GM12892 (cell line): ENCODE data around the gene OR4D2. TPM values are rescaled to one million over a fixed set of nuclear protein-coding genes. Genes with fewer than 3 reads are reported as not detected.
A peak's percentile ranks its signal among the peaks of the same experiment; 100 is the strongest.
"Not testable (repeated sequence)": the region's sequence is repeated elsewhere in the genome, so short reads cannot be mapped to it uniquely, and the experiment has no call there.

Experiments
- DNase-seq: peaks from one replicate; pipeline ENCODE4 v3.0.0; 2011; ENCODE audit not compliant: insufficient read length
- FAIRE-seq: peaks from 2 replicates; lab custom pipeline; 2011; peaks lifted over from hg19 to GRCh38; lab: Jason Lieb, UNC
- POLR2A ChIP-seq: IDR thresholded peaks from 2 replicates; pipeline ENCODE4 v1.6.1; 2011; ENCODE audit warnings: low read depth, low read length, control low read depth
- POLR2AphosphoS5 ChIP-seq: IDR thresholded peaks from 2 replicates; pipeline ENCODE4 v1.6.1; 2011; ENCODE audit warnings: low read depth, low read length, control low read depth
- TAF1 ChIP-seq: IDR thresholded peaks from 2 replicates; pipeline ENCODE4 v1.6.1; 2011; ENCODE audit warnings: low read depth, mild to moderate bottlenecking, control low read depth, low read length, borderline replicate concordance
- polyA plus RNA-seq: library from polyadenylated mRNA; unstranded; fragments of >200 nt; gene quantifications from one replicate; pipeline ENCODE4 v1.2.1, GENCODE V29; 2012; ENCODE audit warnings: missing spikeins, inconsistent platforms; ENCODE audit not compliant: missing spikeins

OR4D2 gene
- polyA plus RNA-seq: not detected

- DNase-seq: no peak
- no peak for TF ChIP-seq POLR2A
- no peak for TF ChIP-seq TAF1
- no peak for TF ChIP-seq POLR2AphosphoS5
- FAIRE-seq: no peak
These were observed at the start of gene OR4D2 for GRCh38 chr17:58166682-58167081. Gene OR4D2 (plus strand): TSS chr17:58166982. CDS start chr17:58169656, 2,674 bp downstream.

DNA sequence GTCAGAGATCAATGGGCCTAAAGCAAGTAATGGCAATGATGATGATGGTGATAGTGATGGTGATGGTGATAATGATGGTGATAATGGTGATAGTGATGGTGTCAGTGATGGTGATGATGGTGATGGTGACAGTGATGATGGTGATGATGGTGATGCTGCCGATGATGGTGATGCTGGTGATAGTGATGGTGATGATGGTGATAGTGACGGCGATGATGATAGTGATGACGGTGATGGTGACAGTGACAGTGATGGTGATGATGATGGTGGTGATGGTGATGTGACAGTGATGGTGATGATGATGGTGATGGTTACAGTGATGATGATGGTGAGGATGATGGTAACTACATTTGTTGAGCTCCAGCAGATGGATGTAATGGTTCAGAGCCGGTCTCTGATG, 49.4 kb upstream of the OR4D2 start:
- TF ChIP-seq POLR2AphosphoS5: no peak
- no peak for TF ChIP-seq POLR2A
- no peak for FAIRE-seq
- no peak for DNase-seq

GRCh38 chr17:58119491-58119890, 47.3 kb upstream of the OR4D2 start:
- FAIRE-seq (no peak), DNase-seq (no peak)
- no peak for TF ChIP-seq POLR2A
- TF ChIP-seq TAF1: no peak
- no peak for TF ChIP-seq POLR2AphosphoS5

- no peak for DNase-seq
These were observed 46.5 kb upstream of the OR4D2 start for GRCh38 chr17:58120195-58120822.

GRCh38 chr17:58121925-58122324, 44.9 kb upstream of the OR4D2 start:
- FAIRE-seq: no peak
- no peak for DNase-seq
- TF ChIP-seq POLR2A (no peak), POLR2AphosphoS5 (no peak), TAF1 (no peak)

More at GRCh38 chr17:58120195-58120822, 46.5 kb upstream of the OR4D2 start:
- FAIRE-seq: peak; percentile 61
- no peak for TF ChIP-seq POLR2A
- TF ChIP-seq POLR2AphosphoS5: no peak
- TF ChIP-seq TAF1: no peak

DNA sequence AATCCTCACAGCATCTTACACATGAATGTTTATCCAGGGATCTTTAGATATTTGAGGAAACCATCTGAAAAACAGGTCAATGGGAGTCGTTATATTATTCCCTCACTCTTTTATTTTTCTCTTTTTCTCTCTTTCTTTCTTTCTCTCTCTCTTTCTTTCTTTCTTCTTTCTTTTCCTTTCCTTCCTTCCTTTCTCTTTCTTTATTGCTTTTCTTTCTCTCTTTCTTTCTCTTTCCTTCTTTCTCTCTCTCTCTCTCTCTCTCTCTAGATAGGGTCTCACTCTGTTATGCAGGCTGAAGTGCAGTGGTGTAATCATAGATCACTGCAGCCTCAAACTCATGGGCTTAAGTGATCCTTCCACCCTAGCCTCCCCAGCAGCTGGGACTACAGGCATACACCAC, 38.9 kb upstream of the OR4D2 start:
- FAIRE-seq: no peak
- no peak for TF ChIP-seq TAF1
- TF ChIP-seq POLR2A: no peak
- TF ChIP-seq POLR2AphosphoS5: no peak
- no peak for DNase-seq

DNA sequence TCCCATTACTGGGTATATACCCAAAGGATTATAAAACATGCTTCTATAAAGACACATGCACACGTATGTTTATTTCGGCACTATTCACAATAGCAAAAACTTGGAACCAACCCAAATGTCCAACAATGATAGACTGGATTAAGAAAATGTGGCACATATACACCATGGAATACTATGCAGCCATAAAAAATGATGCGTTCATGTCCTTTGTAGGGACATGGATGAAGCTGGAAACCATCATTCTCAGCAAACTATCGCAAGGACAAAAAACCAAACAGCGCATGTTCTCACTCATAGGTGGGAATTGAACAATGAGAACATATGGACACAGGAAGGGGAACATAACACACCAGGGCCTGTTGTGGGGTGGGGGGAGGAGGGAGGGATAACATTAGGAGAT, 34.1 kb upstream of the OR4D2 start:
- DNase-seq, FAIRE-seq: not testable (repeated sequence)

DNA sequence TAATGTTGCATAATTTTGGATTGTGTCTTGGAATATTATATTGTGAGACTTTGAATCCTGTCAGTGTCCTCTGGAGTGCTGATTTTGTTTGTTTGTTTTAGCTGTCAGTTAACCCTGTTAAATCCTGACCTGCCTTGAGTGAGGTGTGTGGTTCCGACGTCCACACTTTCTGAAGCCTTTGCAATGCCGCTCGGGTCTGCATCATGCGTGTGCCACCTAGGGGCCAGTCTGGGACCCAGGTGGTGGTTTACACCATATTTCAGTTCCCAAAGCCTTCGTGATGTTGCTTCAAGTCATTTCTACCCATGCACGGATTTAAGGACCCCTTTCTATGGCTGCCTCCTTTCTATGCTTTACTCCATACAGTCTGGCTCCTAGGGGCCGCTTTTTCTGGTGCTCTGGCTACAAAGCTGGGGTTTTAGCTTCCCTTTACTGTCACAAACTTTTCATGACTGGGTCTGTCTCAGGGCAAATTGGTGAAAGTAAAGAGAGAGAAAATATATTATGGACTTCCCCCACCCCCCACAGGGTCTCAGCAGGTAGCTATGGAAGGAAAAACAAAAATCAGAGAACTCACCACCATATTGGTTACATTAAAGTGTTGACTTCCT, 30.0 kb upstream of the OR4D2 start:
- no peak for DNase-seq
- TF ChIP-seq POLR2AphosphoS5: no peak
- TF ChIP-seq TAF1: no peak
- no peak for TF ChIP-seq POLR2A
- FAIRE-seq: no peak

GRCh38 chr17:58141505-58141904, 25.3 kb upstream of the OR4D2 start:
- TF ChIP-seq TAF1: no peak
- TF ChIP-seq POLR2A: no peak
- no peak for TF ChIP-seq POLR2AphosphoS5
- DNase-seq (no peak), FAIRE-seq (no peak)

DNA sequence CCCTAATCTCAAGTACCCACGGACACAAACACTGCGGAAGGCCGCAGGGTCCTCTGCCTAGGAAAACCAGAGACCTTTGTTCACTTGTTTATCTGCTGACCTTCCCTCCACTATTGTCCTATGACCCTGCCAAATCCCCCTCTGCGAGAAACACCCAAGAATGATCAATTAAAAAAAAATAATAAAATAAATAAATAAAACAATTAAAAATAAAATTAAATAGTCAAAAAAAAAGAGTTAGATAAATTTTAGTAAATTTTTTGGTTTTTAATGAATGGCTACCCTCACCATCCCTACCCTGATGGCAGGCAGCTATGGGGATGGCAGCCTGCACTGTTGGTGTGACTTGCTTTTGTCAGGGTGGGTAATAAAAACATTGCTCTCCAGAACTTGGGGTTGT, 23.4 kb upstream of the OR4D2 start:
- not testable (repeated sequence) for FAIRE-seq, DNase-seq

- TF ChIP-seq TAF1: no peak
- no peak for TF ChIP-seq POLR2A
- TF ChIP-seq POLR2AphosphoS5: no peak
- no peak for DNase-seq
- no peak for FAIRE-seq
These were observed 22.0 kb upstream of the OR4D2 start for GRCh38 chr17:58144801-58145200.

DNA sequence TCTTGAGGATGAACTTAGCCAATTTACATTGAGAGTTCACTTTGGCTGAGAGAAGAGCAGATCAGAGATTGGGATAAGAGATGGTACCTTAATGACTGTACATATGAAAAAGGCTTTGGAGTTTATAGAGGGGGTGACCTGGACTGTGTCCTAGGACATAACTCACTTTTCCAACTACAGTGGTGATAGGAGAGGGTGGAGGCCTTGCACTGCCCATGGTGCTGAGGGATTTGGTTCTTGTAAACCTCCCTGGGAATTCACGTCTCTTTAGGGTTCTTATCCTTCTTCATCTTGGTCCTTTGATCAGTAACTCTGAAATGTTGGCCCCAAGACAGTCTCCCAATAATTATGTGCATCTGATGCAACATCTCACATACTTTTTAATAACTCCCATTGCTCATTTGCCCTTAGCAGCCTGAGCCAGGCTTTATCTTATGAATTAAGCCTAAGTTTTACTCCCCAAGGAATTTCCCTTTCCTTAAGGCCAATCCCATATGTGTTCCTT, 18.8 kb upstream of the OR4D2 start, which contains the start of gene OR4D1:
Gene OR4D1 (plus strand): TSS at position 455 of the 505 bp plus-strand sequence. CDS start 6,770 bp downstream, outside the sequence.
- DNase-seq (no peak), FAIRE-seq (no peak)
- no peak for TF ChIP-seq POLR2AphosphoS5
- TF ChIP-seq TAF1: no peak
- no peak for TF ChIP-seq POLR2A
